ENCODE results near the gene TRAPPC5. TPM values are rescaled to one million over a fixed set of nuclear protein-coding genes. Genes with fewer than 3 reads are reported as not detected.

The TRAPPC5 gene
- polyA plus RNA-seq, 10 donors: 26.0 to 45.4 (median 32.8) TPM

- no peak for DNase-seq
Observed at GRCh38 chr19:7730286-7731217, 49.9 kb downstream of the TRAPPC5 start.

- DNase-seq: no peak
Observed at GRCh38 chr19:7731218-7731595, 50.6 kb downstream of the TRAPPC5 start.

DNA sequence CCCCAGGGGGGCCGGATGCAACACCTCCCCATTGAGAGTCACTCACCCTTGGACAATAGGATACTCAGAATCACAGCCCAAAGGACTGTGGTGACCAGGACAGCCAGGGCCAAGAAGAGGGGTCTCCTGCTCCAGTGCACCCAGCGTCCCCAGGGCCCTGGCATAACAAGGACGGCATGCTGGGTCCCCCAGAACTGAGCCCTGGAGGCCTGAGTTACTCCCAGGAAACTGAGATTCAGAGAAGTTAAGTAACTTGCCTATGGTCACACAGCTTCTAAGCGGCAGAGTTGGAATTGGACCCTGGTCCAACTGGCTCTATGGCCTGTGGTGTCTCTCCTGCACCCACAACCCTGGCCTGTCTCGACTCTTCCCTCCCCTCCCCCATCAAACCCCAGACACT lies 51.0 kb downstream of the TRAPPC5 start:
- DNase-seq: no peak

DNA sequence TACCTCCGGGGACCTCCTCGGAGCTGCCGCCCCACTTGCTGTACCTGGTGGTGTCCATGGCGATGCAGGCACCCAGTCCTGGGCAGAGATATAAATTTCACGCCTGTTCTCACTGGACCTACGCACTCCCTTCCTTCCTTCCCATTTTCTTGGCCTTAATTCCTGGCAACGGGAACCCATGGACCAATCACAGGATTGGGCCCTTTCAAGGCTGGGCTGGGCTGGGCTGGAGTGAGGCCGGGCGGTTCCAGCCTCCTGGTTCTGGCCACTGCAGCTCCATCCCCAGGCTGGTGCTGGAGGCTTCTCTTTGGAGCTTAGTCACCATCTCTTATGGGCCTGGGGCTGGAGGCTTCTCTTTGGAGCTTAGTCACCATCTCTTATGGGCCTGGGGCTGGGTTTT lies 51.4 kb downstream of the TRAPPC5 start, which contains the start of gene CLEC4G:
Gene CLEC4G (minus strand): TSS at position 66 of the 400 bp plus-strand sequence. CDS start 8 bp downstream, at position 58.
- DNase-seq: no peak

DNA sequence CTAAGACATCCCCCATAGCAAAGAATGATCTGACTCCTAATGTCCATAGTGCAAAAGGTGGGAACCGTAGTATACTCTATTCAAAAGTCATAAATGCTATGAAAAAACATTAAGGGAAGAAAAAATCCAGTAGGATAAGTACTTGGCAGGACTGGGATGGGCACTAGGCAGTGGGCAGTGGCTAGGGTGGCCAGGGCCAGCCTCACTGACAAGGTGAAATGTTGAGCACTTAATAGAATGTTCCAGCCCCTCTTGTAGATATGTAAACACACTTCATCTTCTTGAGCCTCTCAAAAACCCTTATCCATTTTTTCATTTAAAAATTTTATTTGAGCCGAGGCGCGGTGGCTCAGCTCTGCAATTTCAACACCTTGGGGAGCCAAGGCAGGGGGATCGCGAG lies 52.7 kb downstream of the TRAPPC5 start:
- no peak for DNase-seq

DNA sequence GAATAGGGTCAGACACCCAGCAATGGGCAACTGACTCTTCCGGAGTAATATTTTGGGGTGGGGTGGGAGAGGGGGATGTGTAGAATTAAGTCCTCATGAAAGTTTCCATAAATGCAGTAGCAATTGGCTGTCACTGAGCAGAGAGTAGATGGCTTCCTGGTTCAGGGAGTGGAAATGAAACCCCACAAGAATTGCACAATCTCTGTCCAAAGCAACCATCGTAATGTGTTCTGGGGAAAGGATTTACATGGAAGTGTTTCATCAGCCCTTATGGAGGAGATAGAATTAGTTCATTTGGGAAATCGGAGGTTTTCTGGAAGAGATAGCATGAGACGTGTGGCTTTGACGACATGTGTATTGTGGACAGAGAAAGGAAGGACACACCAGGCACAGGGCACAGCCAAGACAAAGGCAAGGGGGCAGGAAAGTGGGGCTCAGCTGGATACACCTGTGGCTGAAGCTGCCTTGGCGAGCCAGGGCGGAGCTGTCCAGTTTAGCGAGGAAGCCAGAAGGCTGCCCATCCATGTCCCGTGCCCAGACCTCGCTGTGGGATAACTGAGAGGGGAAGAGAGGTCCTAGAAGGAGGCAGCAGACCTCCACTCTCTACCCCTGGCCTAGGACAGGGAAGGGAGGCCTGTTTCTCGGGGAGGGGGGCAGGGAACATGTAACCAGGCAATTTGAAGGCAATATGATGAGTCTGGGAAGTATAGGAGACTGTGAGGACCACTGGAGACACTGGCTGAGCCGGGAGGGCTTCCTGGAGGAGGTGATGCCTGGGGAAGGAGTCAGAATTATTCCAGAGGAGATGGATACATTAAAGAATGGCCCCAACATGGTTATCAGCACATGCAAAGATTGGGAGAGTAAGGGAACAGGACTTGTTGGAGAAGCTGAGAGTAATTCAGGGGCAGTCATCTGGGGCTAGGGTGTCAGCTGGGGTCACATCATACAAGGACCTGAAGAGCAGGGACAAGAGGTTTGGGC lies 53.9 kb downstream of the TRAPPC5 start:
- DNase-seq: peak in 2 of 3 donors; percentile 4 to 38

DNA sequence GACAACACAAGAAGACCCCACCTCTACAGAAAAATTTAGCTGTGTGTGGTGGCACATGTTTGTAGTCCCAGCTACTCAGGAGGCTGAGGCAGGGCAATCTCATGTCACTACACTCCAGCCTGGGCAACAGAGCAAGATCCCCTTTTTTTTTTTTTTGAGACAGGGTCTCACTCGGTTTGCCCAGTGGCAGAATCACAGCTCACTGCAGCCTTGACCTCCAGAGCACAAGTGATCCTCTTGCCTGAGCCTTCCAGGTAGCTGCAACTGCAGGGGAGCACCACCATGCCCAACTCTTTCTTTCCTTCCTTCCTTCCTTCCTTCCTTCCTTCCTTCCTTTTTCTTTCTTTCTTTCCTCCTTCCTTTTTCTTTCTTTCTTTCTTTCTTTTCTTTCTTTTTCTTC lies 55.5 kb downstream of the TRAPPC5 start:
- DNase-seq: no peak

DNA sequence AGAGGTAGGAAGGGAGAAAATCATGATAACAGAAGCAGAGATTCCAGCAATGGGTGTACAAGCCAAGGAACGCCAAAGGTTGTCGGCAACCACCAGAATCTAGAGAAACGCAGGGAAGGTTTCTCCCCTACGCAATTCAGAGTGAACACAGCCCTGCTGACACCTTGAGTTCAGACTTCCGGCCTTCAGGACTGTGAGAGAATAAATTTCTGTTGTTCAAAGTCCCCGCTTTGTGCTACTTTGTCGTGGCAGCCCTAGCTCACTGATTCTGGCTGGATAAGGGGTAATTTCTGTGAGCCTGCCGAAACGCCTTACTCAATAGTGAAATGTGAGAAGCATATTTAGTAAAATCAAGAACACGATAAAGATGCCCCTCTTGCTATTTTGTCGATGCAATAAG lies 56.6 kb downstream of the TRAPPC5 start:
- DNase-seq: no peak

Other genes starting within 250 kb of the TRAPPC5 start
- 1 to 10 TPM; 1.9 to 3.6 (median 2.4) TPM for gene PEX11G, start 191.8 kb upstream of the TRAPPC5 start, polyA plus RNA-seq (ENCODE audit: insufficient read length in 10 of 10)
- gene ZNF358, start 164.7 kb upstream of the TRAPPC5 start, polyA plus RNA-seq (ENCODE audit: insufficient read length in 10 of 10): 10 to 100 TPM; 35.8 to 55.2 (median 41.5) TPM
- 10 to 100 TPM in 9 of 10 donors, 1 to 10 TPM in 1; 8.2 to 13.8 (median 12.0) TPM for gene MCOLN1, start 158.2 kb upstream of the TRAPPC5 start, polyA plus RNA-seq (ENCODE audit: insufficient read length in 10 of 10)
- 10 to 100 TPM; 24.2 to 32.7 (median 27.4) TPM for gene PNPLA6, start 145.1 kb upstream of the TRAPPC5 start, polyA plus RNA-seq (ENCODE audit: insufficient read length in 10 of 10)
- 1 to 10 TPM in 2 of 10 donors, under 1 TPM in 7, not detected in 1; 0.05 to 2.0 (median 0.24) TPM for gene CAMSAP3, start 85.0 kb upstream of the TRAPPC5 start, polyA plus RNA-seq (ENCODE audit: insufficient read length in 10 of 10)
- 10 to 100 TPM; 18.7 to 29.6 (median 23.1) TPM for gene XAB2, start 51.3 kb upstream of the TRAPPC5 start, polyA plus RNA-seq (ENCODE audit: insufficient read length in 10 of 10)
- gene PET100, start 51.0 kb upstream of the TRAPPC5 start, polyA plus RNA-seq (ENCODE audit: insufficient read length in 10 of 10): 10 to 100 TPM; 48.6 to 90.3 (median 69.3) TPM
- gene PCP2, start 47.1 kb upstream of the TRAPPC5 start, polyA plus RNA-seq (ENCODE audit: insufficient read length in 10 of 10): under 1 TPM in 1 of 10 donors, not detected in 9; 0.26 TPM
- gene STXBP2, start 43.7 kb upstream of the TRAPPC5 start, polyA plus RNA-seq (ENCODE audit: insufficient read length in 10 of 10): 1 to 10 TPM; 2.1 to 7.9 (median 6.0) TPM
- 1 to 10 TPM; 1.1 to 3.6 (median 2.4) TPM for gene RETN, start 11.8 kb upstream of the TRAPPC5 start, polyA plus RNA-seq (ENCODE audit: insufficient read length in 10 of 10)
- under 1 TPM in 6 of 10 donors, not detected in 4; 0.10 to 0.38 (median 0.28) TPM for gene MCEMP1, start 3.7 kb upstream of the TRAPPC5 start, polyA plus RNA-seq (ENCODE audit: insufficient read length in 10 of 10)
- under 1 TPM in 9 of 10 donors, not detected in 1; 0.22 to 0.97 (median 0.48) TPM for gene FCER2, start 21.3 kb downstream of the TRAPPC5 start, polyA plus RNA-seq (ENCODE audit: insufficient read length in 10 of 10)
- under 1 TPM in 4 of 10 donors, not detected in 6; 0.17 to 0.29 (median 0.24) TPM for gene CLEC4G, start 51.3 kb downstream of the TRAPPC5 start, polyA plus RNA-seq (ENCODE audit: insufficient read length in 10 of 10)
- 1 to 10 TPM; 2.2 to 4.5 (median 3.7) TPM for gene CD209, start 66.7 kb downstream of the TRAPPC5 start, polyA plus RNA-seq (ENCODE audit: insufficient read length in 10 of 10)
- gene CLEC4M, start 82.4 kb downstream of the TRAPPC5 start, polyA plus RNA-seq (ENCODE audit: insufficient read length in 10 of 10): under 1 TPM in 7 of 10 donors, not detected in 3; 0.11 to 0.56 (median 0.26) TPM
- 10 to 100 TPM; 11.1 to 14.8 (median 13.3) TPM for gene EVI5L, start 149.4 kb downstream of the TRAPPC5 start, polyA plus RNA-seq (ENCODE audit: insufficient read length in 10 of 10)
- under 1 TPM; 0.07 to 0.49 (median 0.30) TPM for gene PRR36, start 193.6 kb downstream of the TRAPPC5 start, polyA plus RNA-seq (ENCODE audit: insufficient read length in 10 of 10)
- under 1 TPM in 7 of 10 donors, not detected in 3; 0.11 to 0.61 (median 0.27) TPM for gene LRRC8E, start 207.7 kb downstream of the TRAPPC5 start, polyA plus RNA-seq (ENCODE audit: insufficient read length in 10 of 10)
- gene MAP2K7, start 223.0 kb downstream of the TRAPPC5 start, polyA plus RNA-seq (ENCODE audit: insufficient read length in 10 of 10): 10 to 100 TPM; 14.9 to 24.6 (median 20.6) TPM
- gene TGFBR3L, start 234.0 kb downstream of the TRAPPC5 start, polyA plus RNA-seq (ENCODE audit: insufficient read length in 10 of 10): under 1 TPM in 5 of 10 donors, not detected in 5; 0.23 to 0.52 (median 0.46) TPM
- 10 to 100 TPM; 11.0 to 20.7 (median 15.7) TPM for gene SNAPC2, start 239.5 kb downstream of the TRAPPC5 start, polyA plus RNA-seq (ENCODE audit: insufficient read length in 10 of 10)
- gene CTXN1, start 245.3 kb downstream of the TRAPPC5 start, polyA plus RNA-seq (ENCODE audit: insufficient read length in 10 of 10): 1 to 10 TPM in 9 of 10 donors, under 1 TPM in 1; 0.85 to 3.4 (median 2.5) TPM

Measured in muscle of back (tissue), 11 donors.